Iris pigment epithelial cell (primary cell): ENCODE results near the gene DENND4C.
"Not testable (repeated sequence)": the region's sequence is repeated elsewhere in the genome, so short reads cannot be mapped to it uniquely, and the experiment has no call there.

Experiments used
- DNase-seq: peaks from one replicate; pipeline ENCODE4 v3.0.0-alpha.2; 2011; ENCODE audit warnings: low read depth

The DENND4C gene

GRCh38 chr9:19410195-19410503 is 179.7 kb downstream of the DENND4C start:
- DNase-seq, result no peak

- peak; percentile 31 for DNase-seq
These were observed 180.1 kb downstream of the DENND4C start for GRCh38 chr9:19410594-19410993.

- DNase-seq, result peak; percentile 93
These were observed 180.8 kb downstream of the DENND4C start for GRCh38 chr9:19411316-19411715.

DNA sequence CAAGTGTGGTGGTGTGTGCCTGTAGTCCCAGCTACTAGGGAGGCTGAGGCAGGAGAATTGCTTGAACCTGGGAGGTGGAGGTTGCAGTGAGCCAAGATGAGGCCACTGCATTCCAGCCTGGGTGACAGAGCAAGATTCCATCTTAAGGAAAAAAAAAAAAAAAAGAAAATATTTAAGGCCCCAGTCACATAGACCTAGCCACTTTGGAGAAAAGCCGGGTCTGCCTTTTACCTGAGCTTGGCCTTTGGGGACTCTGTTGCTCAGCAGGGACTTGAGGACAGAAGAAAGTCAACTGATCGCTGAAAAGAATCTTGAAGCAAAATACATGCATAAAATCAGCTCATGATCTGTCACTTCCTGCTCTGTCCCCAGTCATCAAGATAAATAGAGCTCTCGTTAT is 183.0 kb downstream of the DENND4C start:
- DNase-seq, result not testable (repeated sequence)

DNA sequence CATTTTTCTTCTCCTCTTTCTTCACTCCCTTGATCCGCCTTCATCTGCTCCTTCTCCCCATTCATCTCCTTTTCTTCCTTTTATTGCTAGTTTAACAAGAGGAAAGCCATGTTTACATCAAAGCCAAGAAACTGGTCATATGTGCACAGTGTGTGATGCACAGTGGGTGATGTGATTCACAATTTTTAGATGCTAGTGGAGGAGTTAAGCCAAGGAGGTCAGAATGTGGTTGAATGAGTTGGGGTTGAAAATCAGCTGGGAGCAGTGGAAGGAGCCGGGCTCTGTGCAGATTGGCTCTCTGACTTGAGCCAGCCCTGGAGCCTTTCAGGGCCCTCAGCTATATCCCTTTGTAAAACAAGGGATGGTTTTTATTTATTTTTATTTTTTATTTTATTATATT is 185.7 kb downstream of the DENND4C start:
- peak; percentile 93 for DNase-seq

DNA sequence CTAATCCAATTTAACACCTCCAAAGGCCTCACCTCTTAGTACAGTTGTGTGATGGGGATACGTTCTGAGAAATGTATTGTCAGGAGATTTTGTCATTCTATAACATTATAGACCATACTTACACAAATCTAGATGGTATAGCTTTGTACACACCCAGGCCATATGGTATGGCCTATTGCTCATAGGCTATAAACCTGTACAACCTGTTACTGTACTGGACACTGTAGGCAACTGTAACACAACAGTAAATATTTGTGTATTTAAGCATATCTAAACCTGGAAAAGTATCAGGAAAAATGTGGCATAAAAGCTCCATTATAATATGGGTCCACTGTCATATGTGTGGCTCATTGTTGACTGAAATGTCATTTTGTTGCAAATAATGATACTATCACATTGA is 190.4 kb downstream of the DENND4C start:
- no peak for DNase-seq
